Peyer's patch (tissue), 4 donors: ENCODE data around the gene PDGFD.

Experiments used
- CTCF ChIP-seq, 6 experiments: fragments of 450-650 bp in 4 of 6; fragments of 200-600 bp in 2 of 6; sonication (generic) in 1 of 6; IDR thresholded peaks; one replicate each; pipeline ENCODE4 v1.5.1; 2017 to 2019; ENCODE audit warnings: antibody characterized with exemption in 6 of 6, mild to moderate bottlenecking in 3 of 6, moderate library complexity in 1 of 6
- POLR2A ChIP-seq, 2 donors: fragments of 450-650 bp; IDR thresholded peaks; one replicate each; pipeline ENCODE4 v1.5.1; 2017; ENCODE audit warnings: antibody characterized with exemption in 2 of 2, mild to moderate bottlenecking in 2 of 2, moderate library complexity in 2 of 2

GRCh38 chr11:103928040-103928801 is 235.7 kb downstream of the PDGFD start:
- TF ChIP-seq CTCF (IDR thresholded peaks at IDR 0.05) (no peak), POLR2A (IDR thresholded peaks at IDR 0.05) (no peak)
